Measurements from ENCODE around the gene TNF.
A peak's percentile ranks its signal among the peaks of the same experiment; 100 is the strongest.

Gene TNF

GRCh38 chr6:31592396-31592771 is 17.0 kb downstream of the TNF start:
- Histone ChIP-seq H3K9ac (ENCODE audit: low read depth, low read length, poor library complexity, severe bottlenecking) (peak overlapping the region; percentile 78), H3K4me3 (ENCODE audit: low read length, poor library complexity, severe bottlenecking) (peak overlapping the region; percentile 62), H3K36me3 (ENCODE audit: insufficient read depth, low read length) (no peaks in the 10 kb centered on the region), H2AFZ (ENCODE audit: low read length) (no peak overlapping the region), H4K20me1 (ENCODE audit: insufficient read depth, low read length, poor library complexity, severe bottlenecking) (no peaks in the 10 kb centered on the region), H3K27me3 (ENCODE audit: insufficient read depth, low read length, poor library complexity, severe bottlenecking) (no peaks in the 10 kb centered on the region), H3K9me3 (ENCODE audit: insufficient read depth, low read depth, low read length) (no peaks in the 10 kb centered on the region), H3F3A (ENCODE audit: low read depth) (no peaks in the 10 kb centered on the region), H3K9me2 (replicated peaks; ENCODE audit: low read depth, low read length) (no peaks in the 10 kb centered on the region), H3K79me2 (ENCODE audit: insufficient read depth, low read length) (peaks cover 32% of the 10 kb centered on the region), H3K4me1 (ENCODE audit: insufficient read depth, low read length, poor library complexity, severe bottlenecking) (peaks cover 47% of the 10 kb centered on the region), H3K4me2 (ENCODE audit: low read depth, low read length, poor library complexity, severe bottlenecking) (peak overlapping the region; percentile 77)
- TF ChIP-seq CTCF (conservative IDR thresholded peaks at IDR 0.05; ENCODE audit: low read length) (no peak), EZH2phosphoT487 (IDR thresholded peaks at IDR 0.05; ENCODE audit: borderline replicate concordance) (no peak)

GRCh38 chr6:31597006-31597405 is 21.6 kb downstream of the TNF start:
- H3K4me3 ChIP-seq (ENCODE audit: low read length, poor library complexity, severe bottlenecking) = no peak overlapping the region
- no peaks in the 10 kb centered on the region for H3K9me2 ChIP-seq (replicated peaks; ENCODE audit: low read depth, low read length)
- no peaks in the 10 kb centered on the region for H3K9me3 ChIP-seq (ENCODE audit: insufficient read depth, low read depth, low read length)
- H4K20me1 ChIP-seq (ENCODE audit: insufficient read depth, low read length, poor library complexity, severe bottlenecking) = no peaks in the 10 kb centered on the region
- H3F3A ChIP-seq (ENCODE audit: low read depth) = no peaks in the 10 kb centered on the region
- H2AFZ ChIP-seq (ENCODE audit: low read length) = no peak overlapping the region; the same call in 1 of the 2 replicates
- no peaks in the 10 kb centered on the region for H3K36me3 ChIP-seq (ENCODE audit: insufficient read depth, low read length)
- H3K27me3 ChIP-seq (ENCODE audit: insufficient read depth, low read length, poor library complexity, severe bottlenecking) = no peaks in the 10 kb centered on the region
- no peak overlapping the region for H3K4me2 ChIP-seq (ENCODE audit: low read depth, low read length, poor library complexity, severe bottlenecking)
- no peak overlapping the region for H3K9ac ChIP-seq (ENCODE audit: low read depth, low read length, poor library complexity, severe bottlenecking)
- no peaks in the 10 kb centered on the region for H3K79me2 ChIP-seq (ENCODE audit: insufficient read depth, low read length)
- peaks cover 28% of the 10 kb centered on the region for H3K4me1 ChIP-seq (ENCODE audit: insufficient read depth, low read length, poor library complexity, severe bottlenecking)
- peak; percentile 68 for TF ChIP-seq CTCF (conservative IDR thresholded peaks at IDR 0.05; ENCODE audit: low read length)
- TF ChIP-seq EZH2phosphoT487 (IDR thresholded peaks at IDR 0.05; ENCODE audit: borderline replicate concordance) = no peak

GRCh38 chr6:31607317-31607716 is 32.0 kb downstream of the TNF start:
- H3K9ac ChIP-seq (ENCODE audit: low read depth, low read length, poor library complexity, severe bottlenecking) = no peak overlapping the region
- H3K27me3 ChIP-seq (ENCODE audit: insufficient read depth, low read length, poor library complexity, severe bottlenecking) = no peaks in the 10 kb centered on the region
- H3K79me2 ChIP-seq (ENCODE audit: insufficient read depth, low read length) = no peaks in the 10 kb centered on the region
- no peak overlapping the region for H2AFZ ChIP-seq (ENCODE audit: low read length)
- H3K4me1 ChIP-seq (ENCODE audit: insufficient read depth, low read length, poor library complexity, severe bottlenecking) = peaks cover 5% of the 10 kb centered on the region
- no peak overlapping the region for H3K4me2 ChIP-seq (ENCODE audit: low read depth, low read length, poor library complexity, severe bottlenecking)
- no peaks in the 10 kb centered on the region for H3K9me3 ChIP-seq (ENCODE audit: insufficient read depth, low read depth, low read length)
- no peak overlapping the region for H3K4me3 ChIP-seq (ENCODE audit: low read length, poor library complexity, severe bottlenecking)
- H3K9me2 ChIP-seq (replicated peaks; ENCODE audit: low read depth, low read length) = no peaks in the 10 kb centered on the region
- H4K20me1 ChIP-seq (ENCODE audit: insufficient read depth, low read length, poor library complexity, severe bottlenecking) = no peaks in the 10 kb centered on the region
- no peaks in the 10 kb centered on the region for H3F3A ChIP-seq (ENCODE audit: low read depth)
- TF ChIP-seq CTCF (conservative IDR thresholded peaks at IDR 0.05; ENCODE audit: low read length) = no peak
- no peaks in the 10 kb centered on the region for H3K36me3 ChIP-seq (ENCODE audit: insufficient read depth, low read length)

Measured in Loucy (cell line).